Adipocyte (in vitro differentiated cells): ENCODE results near the gene KLF3.

ENCODE experiments used
- DNase-seq: peaks from one replicate; pipeline ENCODE4 v3.0.0-alpha.2; 2015; ENCODE audit warnings: low read depth
- H3K27me3 ChIP-seq: replicated peaks from 2 replicates; pipeline ENCODE4 v1.7.0; 2013; ENCODE audit warnings: mild to moderate bottlenecking, low read length, moderate library complexity; ENCODE audit not compliant: control insufficient read depth, insufficient read depth
- H3K36me3 ChIP-seq: 2 replicates; pipeline ENCODE4 v1.7.0; 2013; ENCODE audit warnings: low read length, mild to moderate bottlenecking, moderate library complexity; ENCODE audit not compliant: control insufficient read depth, insufficient read depth, severe bottlenecking
- H3K4me1 ChIP-seq: 2 replicates; pipeline ENCODE4 v1.7.0; 2013; ENCODE audit warnings: mild to moderate bottlenecking, low read length, moderate library complexity; ENCODE audit not compliant: control insufficient read depth, insufficient read depth
- H3K4me3 ChIP-seq: 2 replicates; pipeline ENCODE4 v1.7.0; 2013; ENCODE audit warnings: mild to moderate bottlenecking, low read length, moderate library complexity
- H3K9ac ChIP-seq: 2 replicates; pipeline ENCODE4 v1.7.0; 2013; ENCODE audit warnings: mild to moderate bottlenecking, low read length, moderate library complexity
- H3K9me3 ChIP-seq: 2 replicates; pipeline ENCODE4 v1.7.0; 2013; ENCODE audit warnings: mild to moderate bottlenecking, low read length, moderate library complexity; ENCODE audit not compliant: control insufficient read depth

Gene KLF3

GRCh38 chr4:38675146-38676121 is 11.4 kb downstream of the KLF3 start:
- H3K9me3 ChIP-seq: no peaks in the 10 kb centered on the region
- H3K27me3 ChIP-seq: no peaks in the 10 kb centered on the region
- peak overlapping the region; percentile 25 for H3K4me3 ChIP-seq
- peak overlapping the region; percentile 62 for H3K9ac ChIP-seq
- peaks cover 79% of the 10 kb centered on the region for H3K4me1 ChIP-seq
- DNase-seq: peak; percentile 95
- no peaks in the 10 kb centered on the region for H3K36me3 ChIP-seq

DNA sequence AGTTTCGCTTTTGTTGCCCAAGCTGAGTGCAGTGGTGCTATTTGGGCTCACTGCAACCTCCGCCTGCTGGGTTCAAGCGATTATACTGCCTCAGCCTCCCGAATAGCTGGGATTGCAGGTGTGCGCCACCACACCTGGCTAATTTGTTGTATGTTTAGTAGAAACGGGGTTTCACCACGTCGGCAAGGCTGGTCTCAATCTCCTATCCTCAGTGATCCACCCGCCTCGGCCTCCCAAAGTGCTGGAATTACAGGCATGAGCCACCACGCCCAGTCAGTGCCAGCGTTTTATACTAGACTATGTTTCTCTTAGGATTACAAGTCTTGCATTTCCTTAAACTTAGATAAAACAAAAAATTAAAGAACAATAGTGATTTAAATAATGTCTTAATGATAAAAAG is 13.0 kb downstream of the KLF3 start:
- Histone ChIP-seq H3K27me3 (no peaks in the 10 kb centered on the region), H3K4me3 (no peak overlapping the region), H3K36me3 (peaks cover 12% of the 10 kb centered on the region), H3K9ac (no peak overlapping the region), H3K4me1 (peaks cover 73% of the 10 kb centered on the region), H3K9me3 (no peaks in the 10 kb centered on the region)
- DNase-seq: no peak

GRCh38 chr4:38677441-38677840 is 13.4 kb downstream of the KLF3 start:
- Histone ChIP-seq H3K4me1 (peaks cover 72% of the 10 kb centered on the region), H3K36me3 (peaks cover 12% of the 10 kb centered on the region), H3K4me3 (no peak overlapping the region), H3K9ac (peak overlapping the region; percentile 25), H3K9me3 (no peaks in the 10 kb centered on the region), H3K27me3 (no peaks in the 10 kb centered on the region)
- DNase-seq: no peak

GRCh38 chr4:38678078-38678477 is 14.1 kb downstream of the KLF3 start:
- peak; percentile 58 for DNase-seq
- Histone ChIP-seq H3K4me1 (peaks cover 72% of the 10 kb centered on the region), H3K9me3 (no peaks in the 10 kb centered on the region), H3K9ac (peak overlapping the region; percentile 25), H3K36me3 (peaks cover 12% of the 10 kb centered on the region), H3K27me3 (no peaks in the 10 kb centered on the region), H3K4me3 (no peak overlapping the region)

DNA sequence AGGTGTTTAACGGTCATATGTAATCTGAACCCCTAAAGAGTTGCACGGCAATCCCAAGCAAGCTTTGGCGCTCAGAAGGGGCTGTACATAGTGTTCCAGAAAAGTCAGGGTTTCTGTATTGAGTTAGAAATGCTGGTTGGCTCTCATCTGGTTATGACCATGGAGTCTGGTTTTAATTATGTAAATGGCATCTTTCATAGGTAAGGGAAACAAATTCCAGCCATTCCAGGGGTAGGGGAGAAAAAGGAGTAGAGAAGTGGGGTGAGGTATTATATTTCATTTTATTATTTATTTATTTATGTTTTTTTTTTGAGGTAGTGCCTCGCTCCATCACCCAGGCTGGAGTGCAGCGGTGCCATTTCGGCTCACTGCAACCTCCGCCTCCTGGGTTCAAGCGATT is 15.9 kb downstream of the KLF3 start:
- Histone ChIP-seq H3K4me3 (no peak overlapping the region), H3K9me3 (no peaks in the 10 kb centered on the region), H3K4me1 (peaks cover 70% of the 10 kb centered on the region), H3K9ac (no peak overlapping the region), H3K36me3 (peaks cover 20% of the 10 kb centered on the region), H3K27me3 (no peaks in the 10 kb centered on the region)
- DNase-seq: no peak

DNA sequence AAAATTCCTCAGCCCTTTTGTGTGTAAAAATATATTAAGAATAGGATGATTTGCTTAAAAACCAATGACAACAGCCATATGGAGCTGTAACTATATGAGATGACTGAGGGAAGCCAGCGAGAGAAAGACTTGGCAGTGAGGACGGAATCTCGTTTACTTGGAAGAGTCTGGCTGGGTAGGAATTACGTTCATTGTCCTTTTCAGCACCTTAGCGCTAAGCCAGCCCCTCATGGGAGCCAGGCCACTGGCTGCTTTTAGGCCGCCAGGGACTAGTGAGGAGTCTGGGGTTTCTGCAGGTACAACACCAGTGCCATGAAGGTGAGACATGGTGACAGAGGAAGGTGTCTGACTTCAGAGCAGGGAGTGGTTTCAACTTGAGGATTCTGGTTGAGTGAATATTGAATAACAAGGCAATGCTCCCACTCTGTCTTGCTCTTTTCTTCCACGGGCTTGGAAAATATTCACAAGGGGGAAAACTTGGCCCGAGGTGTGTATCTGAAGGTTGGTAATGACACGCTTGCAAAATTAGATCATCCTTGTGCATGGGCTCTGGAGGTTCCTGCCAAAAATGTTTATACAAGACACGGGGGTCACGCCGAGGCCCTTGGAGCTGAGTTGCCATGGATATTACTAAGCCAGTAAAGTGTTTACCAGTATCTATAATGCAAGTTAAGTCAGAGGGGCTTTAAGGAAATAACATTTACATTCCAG is 17.4 kb downstream of the KLF3 start:
- DNase-seq: no peak
- Histone ChIP-seq H3K4me1 (peaks cover 73% of the 10 kb centered on the region), H3K4me3 (no peak overlapping the region), H3K9me3 (no peaks in the 10 kb centered on the region), H3K27me3 (no peaks in the 10 kb centered on the region), H3K9ac (no peak overlapping the region), H3K36me3 (peaks cover 20% of the 10 kb centered on the region)

DNA sequence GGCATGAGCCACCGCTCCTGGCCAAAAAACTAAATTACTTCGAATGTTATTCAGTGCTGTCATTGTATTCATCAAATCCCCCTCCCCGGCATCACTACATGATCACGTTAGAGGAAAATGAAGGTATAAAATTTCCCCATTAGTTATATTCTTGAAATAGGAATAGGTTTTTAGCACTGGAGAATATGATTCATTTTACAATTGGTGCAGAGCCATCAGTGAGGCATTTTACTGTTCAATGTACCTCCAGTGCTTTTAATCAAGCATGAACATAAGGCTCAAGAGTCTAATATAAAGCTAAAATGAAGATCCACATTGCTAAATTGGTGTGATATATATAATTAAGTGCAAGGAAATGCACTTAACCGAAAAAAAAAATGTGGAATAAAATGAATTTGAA is 18.3 kb downstream of the KLF3 start:
- DNase-seq: no peak
- Histone ChIP-seq H3K4me1 (peaks cover 75% of the 10 kb centered on the region), H3K36me3 (peaks cover 20% of the 10 kb centered on the region)

DNA sequence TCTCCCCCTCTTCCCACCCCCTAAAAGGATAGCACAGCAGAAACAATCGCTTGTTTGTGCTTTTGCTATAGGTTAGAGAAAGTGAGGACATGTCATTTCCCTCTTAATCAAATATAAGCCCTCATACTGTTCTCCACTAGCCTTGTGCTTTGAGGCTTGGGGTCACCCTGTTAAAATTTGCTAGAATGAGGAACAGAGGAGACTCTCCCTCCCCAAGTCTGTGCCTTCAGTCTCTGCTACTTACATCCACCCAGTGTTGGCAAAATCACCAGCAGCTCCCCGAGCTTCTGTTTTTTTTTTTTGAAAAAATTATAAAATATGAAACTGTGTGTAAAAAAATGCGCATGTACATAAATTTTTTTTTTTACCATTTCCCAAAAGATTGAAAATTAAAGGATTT is 19.3 kb downstream of the KLF3 start:
- Histone ChIP-seq H3K9ac (peak overlapping the region; percentile 30), H3K4me3 (no peak overlapping the region), H3K27me3 (no peaks in the 10 kb centered on the region), H3K36me3 (peaks cover 28% of the 10 kb centered on the region), H3K9me3 (no peaks in the 10 kb centered on the region), H3K4me1 (peaks cover 72% of the 10 kb centered on the region)
- DNase-seq: no peak

More for the DNA sequence above, 18.3 kb downstream of the KLF3 start:
- Histone ChIP-seq H3K9ac (no peak overlapping the region), H3K4me3 (no peak overlapping the region), H3K9me3 (no peaks in the 10 kb centered on the region), H3K27me3 (no peaks in the 10 kb centered on the region)

GRCh38 chr4:38684271-38684670 is 20.3 kb downstream of the KLF3 start:
- H3K4me1 ChIP-seq: peaks cover 65% of the 10 kb centered on the region
- DNase-seq: no peak
- peaks cover 38% of the 10 kb centered on the region for H3K36me3 ChIP-seq

DNA sequence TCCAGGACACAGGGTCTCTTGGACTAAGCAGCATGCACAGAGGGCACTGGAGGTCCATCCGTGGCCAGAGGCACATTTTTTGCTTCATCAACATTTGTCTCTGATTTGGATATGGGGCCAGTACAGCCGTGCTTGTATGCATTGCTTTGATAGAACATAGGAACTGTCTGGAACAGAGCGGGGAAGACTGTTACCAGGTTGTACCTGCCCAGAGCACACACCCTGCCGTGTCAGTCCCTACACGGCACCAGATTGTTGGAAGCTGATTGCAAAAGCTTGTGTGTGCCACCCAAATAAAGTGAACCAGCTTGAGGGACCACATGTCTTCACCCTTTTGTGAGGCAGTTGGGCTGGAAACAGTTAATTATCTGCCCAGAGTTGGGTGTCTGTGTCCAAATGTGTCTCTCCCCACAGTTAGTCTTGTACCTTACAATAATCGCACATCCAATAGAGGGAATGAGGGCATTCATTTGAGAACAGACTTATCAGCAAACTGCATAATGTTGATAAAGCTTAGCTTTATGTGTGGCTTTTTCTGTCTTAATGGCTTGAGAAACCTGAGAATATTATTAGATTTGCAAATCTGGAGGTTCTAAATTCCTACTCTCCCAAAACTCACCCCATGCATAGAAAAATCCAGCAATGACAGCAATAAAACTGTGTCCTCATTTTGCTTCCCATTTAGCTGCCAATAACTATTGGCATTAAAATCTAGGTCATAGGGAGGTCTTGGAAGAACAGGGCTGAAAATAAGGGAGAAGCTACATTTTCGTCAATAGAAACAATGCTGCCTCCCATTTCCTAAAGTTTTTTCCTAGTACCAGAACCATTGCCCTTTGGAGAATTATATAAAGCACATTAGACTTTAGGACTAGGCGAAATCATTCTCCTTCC is 21.2 kb downstream of the KLF3 start:
- H3K9me3 ChIP-seq: no peaks in the 10 kb centered on the region
- H3K27me3 ChIP-seq: no peaks in the 10 kb centered on the region
- peaks cover 65% of the 10 kb centered on the region for H3K4me1 ChIP-seq
- peak overlapping the region; percentile 82 for H3K9ac ChIP-seq
- H3K36me3 ChIP-seq: peaks cover 47% of the 10 kb centered on the region
- peak overlapping the region; percentile 69 for H3K4me3 ChIP-seq
- no peak for DNase-seq

More at GRCh38 chr4:38684271-38684670, 20.3 kb downstream of the KLF3 start:
- Histone ChIP-seq H3K9ac (peak overlapping the region; percentile 82), H3K4me3 (no peak overlapping the region), H3K27me3 (no peaks in the 10 kb centered on the region), H3K9me3 (no peaks in the 10 kb centered on the region)
